ENCODE results near the gene DPYSL5.
"Not testable (repeated sequence)": the region's sequence is repeated elsewhere in the genome, so short reads cannot be mapped to it uniquely, and the experiment has no call there.

The DPYSL5 gene

DNA sequence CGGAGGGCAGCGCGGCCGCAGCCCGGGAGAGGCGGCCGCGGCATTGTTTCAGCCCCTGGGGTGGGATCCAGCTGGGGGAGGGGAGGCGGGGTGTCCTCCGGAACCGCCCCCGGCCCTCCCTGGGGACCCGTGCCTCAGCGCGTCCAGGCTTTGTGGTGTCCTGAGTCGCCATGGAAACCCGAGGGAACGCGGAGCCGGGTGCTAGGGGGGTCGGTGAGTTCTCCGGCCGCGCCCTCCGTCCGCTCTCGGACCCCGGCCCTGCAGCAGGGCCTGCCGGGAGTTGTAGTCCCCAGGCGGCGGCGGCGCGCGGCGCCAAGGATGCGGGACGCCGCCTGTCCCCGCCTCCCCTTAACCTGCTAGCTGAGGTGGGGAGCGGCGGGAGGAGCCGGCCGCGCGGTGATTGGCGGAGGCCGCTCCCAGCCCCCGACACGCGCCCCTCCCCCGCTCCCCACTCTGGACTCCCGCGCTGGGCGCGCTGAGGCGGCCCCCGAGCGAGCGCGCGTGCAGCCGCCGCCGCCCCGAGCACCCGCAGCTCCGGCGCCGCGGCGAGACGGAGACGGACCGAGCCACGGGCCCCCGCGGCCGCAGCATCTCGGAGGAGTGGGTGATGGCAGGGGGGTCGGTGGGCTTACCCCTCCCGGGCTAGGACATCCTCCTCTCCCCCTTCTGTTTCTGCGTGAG lies at the start of gene DPYSL5:
Gene DPYSL5 (plus strand): TSS at position 478 of the 681 bp plus-strand sequence. CDS start 50,368 bp downstream, outside the sequence.
- peak; percentile 92 to 94 for DNase-seq

GRCh38 chr2:26801328-26801727 lies 46.6 kb upstream of the DPYSL5 start:
- DNase-seq = no peak

GRCh38 chr2:26801796-26802195 lies 46.1 kb upstream of the DPYSL5 start:
- no peak for DNase-seq

- no peak for DNase-seq
Observed at GRCh38 chr2:26805241-26805676, 42.7 kb upstream of the DPYSL5 start.

DNA sequence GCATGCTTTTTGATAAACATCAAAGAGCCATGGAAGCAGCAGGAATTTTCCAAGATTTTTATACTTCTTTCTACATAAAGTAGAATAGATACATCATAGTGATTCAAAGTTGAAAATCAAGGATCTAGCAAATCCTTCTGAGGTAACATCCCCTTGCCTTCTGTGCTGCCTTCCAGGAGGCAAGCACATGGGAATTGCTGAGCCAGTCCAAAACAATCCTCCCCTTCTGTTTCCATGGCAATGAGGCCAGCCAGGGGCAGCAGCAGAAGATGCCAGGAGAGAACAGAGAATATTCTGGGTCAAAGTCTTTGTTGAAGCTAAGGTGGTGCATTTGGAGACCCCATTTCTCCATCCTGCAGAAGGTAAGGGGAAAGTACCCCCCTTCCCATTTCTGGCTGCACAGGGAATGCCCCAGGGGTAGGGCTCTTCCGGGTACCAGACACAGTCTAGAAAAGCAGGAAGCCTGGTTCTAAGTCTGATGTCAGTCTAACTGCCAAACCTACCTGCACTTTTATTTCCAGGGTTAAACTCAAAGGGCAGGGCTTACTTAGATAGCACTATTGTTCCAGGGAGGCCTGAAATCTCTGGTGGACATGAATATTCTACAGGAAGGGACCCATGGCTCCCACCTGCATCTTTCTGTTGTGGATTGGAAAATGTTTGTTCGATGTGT lies 40.0 kb upstream of the DPYSL5 start:
- no peak for DNase-seq

- no peak for DNase-seq
Observed at GRCh38 chr2:26809211-26809610, 38.7 kb upstream of the DPYSL5 start.

DNA sequence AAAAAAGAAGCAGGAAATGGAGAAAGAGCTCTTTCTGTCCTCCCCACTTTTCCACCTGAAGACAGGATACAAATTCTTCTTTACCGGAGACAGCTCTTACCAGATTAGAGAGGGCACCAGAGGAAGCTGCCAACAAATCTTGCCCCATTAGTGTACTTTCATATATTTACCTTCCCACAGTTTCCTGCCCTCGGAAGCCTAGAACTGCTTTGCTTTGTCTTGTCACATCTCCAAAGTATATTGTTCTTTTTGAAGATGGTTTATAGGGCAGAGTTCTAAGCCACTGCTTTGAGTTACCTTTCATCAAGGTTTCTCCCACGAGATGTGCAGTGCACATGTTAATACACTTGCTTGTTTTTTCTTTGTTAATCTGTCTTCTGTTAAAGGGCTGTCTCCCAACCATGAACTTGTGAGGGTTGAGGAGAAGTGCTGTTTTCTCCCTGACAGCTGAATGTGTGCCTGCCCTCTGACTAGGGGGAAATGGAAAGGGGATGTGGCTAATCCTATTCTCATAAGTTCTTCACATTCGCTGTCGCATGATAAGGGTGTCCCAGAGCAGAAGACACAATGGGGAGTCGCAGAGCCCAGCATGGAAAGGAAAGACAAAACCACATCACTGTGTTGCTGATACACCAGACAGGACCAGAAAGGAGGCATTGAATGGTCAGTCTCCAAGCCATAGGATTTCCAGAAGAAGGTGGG lies 37.9 kb upstream of the DPYSL5 start:
- DNase-seq = no peak

- DNase-seq = no peak
Observed at GRCh38 chr2:26811261-26811660, 36.7 kb upstream of the DPYSL5 start.

DNA sequence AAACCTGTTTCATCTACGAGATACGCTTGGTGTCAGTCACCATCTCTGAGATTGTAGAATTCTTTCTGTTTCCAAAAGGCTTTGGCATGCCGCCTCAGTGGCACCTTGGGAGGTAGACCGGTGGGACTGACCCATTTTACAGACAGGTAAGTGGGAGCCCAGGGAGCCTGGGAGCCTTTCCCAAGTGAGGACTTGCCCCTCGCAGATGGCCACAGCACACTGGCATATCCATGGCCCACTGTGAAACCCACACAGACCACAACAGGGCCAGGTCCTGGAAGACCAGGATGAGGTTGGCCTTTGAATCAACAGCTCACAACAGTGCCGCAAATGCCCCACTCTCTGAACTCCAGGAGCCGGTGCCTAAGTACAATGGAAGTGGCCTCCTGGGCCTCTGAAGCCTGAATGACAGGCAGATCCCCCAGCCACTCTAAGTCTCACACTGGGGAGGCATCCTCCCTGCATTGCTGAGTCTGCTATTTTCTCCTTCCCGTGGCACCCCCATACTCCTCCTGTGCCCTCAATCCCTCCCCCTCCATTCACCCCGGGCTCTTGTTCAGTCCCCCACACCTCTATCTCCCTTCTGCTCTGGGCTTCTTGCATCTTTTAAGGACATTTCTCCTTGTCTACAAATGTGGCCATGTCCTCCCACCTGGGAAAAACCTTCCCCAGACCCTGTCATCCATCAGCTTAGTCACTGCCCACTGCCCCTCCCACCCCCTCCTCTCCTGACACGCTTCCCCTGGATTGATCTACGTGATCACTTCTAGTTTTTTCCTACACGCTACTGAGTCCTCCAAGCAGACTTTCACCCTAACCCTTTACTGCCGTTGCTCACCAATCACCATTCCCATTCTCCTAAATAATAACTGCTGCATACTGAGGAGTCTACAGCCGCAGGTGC lies 35.9 kb upstream of the DPYSL5 start:
- no peak for DNase-seq

GRCh38 chr2:26812731-26813130 lies 35.2 kb upstream of the DPYSL5 start:
- DNase-seq = no peak

- DNase-seq = not testable (repeated sequence)
Observed at GRCh38 chr2:26814072-26814765, 33.7 kb upstream of the DPYSL5 start.

GRCh38 chr2:26816893-26817292 lies 31.0 kb upstream of the DPYSL5 start:
- DNase-seq = no peak

GRCh38 chr2:26818255-26818654 lies 29.7 kb upstream of the DPYSL5 start:
- DNase-seq = no peak

GRCh38 chr2:26818972-26819371 lies 29.0 kb upstream of the DPYSL5 start:
- no peak for DNase-seq

- DNase-seq = no peak
Observed at GRCh38 chr2:26820932-26821331, 27.0 kb upstream of the DPYSL5 start.

- no peak for DNase-seq
Observed at GRCh38 chr2:26822877-26823276, 25.1 kb upstream of the DPYSL5 start.

DNA sequence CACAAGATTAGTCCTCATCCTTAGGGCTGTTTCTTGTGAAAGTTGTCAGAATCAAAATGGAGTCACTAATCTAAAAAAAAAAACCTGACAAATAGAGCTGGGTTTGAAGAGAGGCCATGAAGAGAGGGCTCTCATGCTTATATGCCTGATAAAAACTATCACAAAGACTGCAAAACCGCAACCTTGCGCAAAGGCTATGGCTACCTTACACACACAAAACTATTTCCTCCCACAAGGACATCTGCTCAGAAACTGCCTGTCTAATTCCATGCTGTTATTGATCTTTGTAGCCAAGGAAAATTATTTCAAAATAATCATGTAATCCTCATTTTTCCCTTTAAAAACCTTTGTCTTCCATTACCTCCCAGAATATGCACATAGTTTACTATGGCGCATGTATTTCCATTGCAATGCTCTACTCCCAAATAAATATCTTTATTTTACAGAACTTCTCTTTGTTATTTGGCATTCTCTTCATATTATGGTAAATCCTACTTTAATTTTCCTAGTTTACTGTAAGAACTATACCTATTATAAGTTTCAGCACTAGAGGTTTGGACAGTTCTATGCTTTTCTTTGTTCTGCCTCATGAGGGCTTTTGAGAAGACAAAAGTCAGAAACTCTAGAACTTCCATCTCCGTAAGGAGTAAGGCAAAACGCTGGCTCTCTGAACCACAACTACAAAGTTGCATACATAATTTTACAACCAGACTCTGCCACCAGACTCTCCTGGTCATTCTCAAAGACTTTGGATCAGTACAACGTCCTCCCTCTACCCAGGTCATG lies 9.6 kb upstream of the DPYSL5 start:
- no peak for DNase-seq

DNA sequence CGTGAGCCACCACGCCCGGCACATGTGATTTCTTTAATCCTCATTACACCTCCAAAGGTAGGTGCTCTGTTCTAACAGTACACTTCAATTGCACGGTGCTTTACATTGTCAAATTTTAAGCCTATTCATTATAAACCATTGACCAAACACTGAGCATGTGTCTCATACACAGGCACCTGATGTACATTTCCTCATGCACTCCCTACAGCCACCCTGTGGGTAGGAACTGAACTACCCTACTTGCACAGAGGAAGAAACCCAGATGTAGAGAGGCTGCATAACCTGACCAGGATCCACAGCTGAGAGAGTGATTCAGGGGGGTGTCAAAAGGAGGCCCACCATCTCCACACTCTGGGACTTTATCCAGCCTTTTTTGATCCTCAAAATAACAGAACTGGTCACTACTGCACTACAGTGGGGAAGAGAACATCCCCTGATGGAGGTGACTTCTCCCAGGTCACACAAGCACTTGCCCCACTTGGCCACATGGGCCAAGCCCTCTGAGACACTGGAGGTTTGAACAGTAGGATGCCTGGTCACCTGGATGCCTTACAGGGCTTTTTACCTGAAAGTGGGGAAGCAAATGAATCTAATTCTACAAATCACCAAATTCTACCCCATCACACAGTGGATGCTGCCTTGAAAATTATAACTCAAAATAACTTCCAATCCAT lies 6.9 kb upstream of the DPYSL5 start:
- DNase-seq = no peak

DNA sequence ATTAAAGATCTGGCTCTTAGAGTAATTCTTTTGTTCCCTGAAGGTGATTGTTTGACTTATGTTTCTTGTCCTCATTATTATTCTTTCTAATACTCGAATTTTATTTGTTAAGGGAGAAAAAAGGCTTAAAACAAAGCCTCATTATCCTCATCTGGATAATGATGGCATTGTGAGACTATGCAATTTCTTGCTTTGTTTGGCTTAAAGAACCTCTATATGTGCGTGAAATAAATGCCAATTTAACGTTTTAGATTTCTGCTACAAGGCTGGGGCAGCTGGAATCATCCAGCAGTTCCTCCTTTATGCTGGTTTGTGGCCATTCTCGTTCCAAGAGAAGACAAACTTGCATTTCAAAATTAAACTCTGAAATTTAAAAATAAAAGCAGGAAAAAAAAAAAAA lies 4.9 kb upstream of the DPYSL5 start:
- no peak for DNase-seq

- no peak for DNase-seq
Observed at GRCh38 chr2:26845021-26845420, 2.9 kb upstream of the DPYSL5 start.
